Neural crest cell (in vitro differentiated cells): ENCODE results near the gene DOLPP1. TPM values are rescaled to one million over a fixed set of nuclear protein-coding genes. Genes with fewer than 3 reads are reported as not detected.
"Not testable (repeated sequence)": the region's sequence is repeated elsewhere in the genome, so short reads cannot be mapped to it uniquely, and the experiment has no call there.

Source experiments
- DNase-seq: peaks from one replicate; pipeline ENCODE4 v3.0.0; 2021; ENCODE audit warnings: low read depth, mixed read lengths, low spot score
- H3K27ac Mint-ChIP-seq: one replicate; pipeline ENCODE4 v1.8.0; 2021; ENCODE audit warnings: mild to moderate bottlenecking, mixed read lengths; ENCODE audit not compliant: unreplicated experiment
- H3K27me3 Mint-ChIP-seq: 2 replicates; pipeline ENCODE4 v1.8.0; 2021; ENCODE audit warnings: low read depth, mild to moderate bottlenecking, mixed read lengths
- H3K36me3 Mint-ChIP-seq: 2 replicates; pipeline ENCODE4 v1.8.0; 2021; ENCODE audit warnings: low read depth, mild to moderate bottlenecking, mixed read lengths
- H3K4me1 Mint-ChIP-seq: 2 replicates; pipeline ENCODE4 v1.8.0; 2021; ENCODE audit warnings: mixed read lengths
- H3K4me3 Mint-ChIP-seq: one replicate; pipeline ENCODE4 v1.8.0; 2021; ENCODE audit warnings: mild to moderate bottlenecking, mixed read lengths
- H3K9me3 Mint-ChIP-seq: 2 replicates; pipeline ENCODE4 v1.8.0; 2021; ENCODE audit warnings: mixed read lengths
- CTCF ChIP-seq: fragments of 200-600 bp; sonication (generic); conservative IDR thresholded peaks from 2 replicates; pipeline ENCODE4 v1.5.0; 2021; ENCODE audit warnings: antibody characterized with exemption, mild to moderate bottlenecking
- long read RNA-seq: library from polyadenylated mRNA; unstranded; transcript quantifications from one replicate; pipeline ENCODE4 v2.0.0, GENCODE V29; 2020
- total RNA-seq: library from RNA; stranded (reverse); gene quantifications from 2 replicates; pipeline ENCODE4 v1.2.1, GENCODE V29; 2021

DOLPP1 gene
- total RNA-seq: 43.1 and 43.9 TPM in 2 replicates
- long read RNA-seq, transcript DOLPP1-202 (8 exons, 2,177 nt): major isoform, 40 of 57 reads
- long read RNA-seq, transcript DOLPP1-203 (7 exons, 2,037 nt): minor isoform, 7 of 57 reads
- long read RNA-seq, partial matches to known transcripts: 2 of 57 reads
- long read RNA-seq, other reads (novel, unspliced or antisense): 8 of 57 reads

DNA sequence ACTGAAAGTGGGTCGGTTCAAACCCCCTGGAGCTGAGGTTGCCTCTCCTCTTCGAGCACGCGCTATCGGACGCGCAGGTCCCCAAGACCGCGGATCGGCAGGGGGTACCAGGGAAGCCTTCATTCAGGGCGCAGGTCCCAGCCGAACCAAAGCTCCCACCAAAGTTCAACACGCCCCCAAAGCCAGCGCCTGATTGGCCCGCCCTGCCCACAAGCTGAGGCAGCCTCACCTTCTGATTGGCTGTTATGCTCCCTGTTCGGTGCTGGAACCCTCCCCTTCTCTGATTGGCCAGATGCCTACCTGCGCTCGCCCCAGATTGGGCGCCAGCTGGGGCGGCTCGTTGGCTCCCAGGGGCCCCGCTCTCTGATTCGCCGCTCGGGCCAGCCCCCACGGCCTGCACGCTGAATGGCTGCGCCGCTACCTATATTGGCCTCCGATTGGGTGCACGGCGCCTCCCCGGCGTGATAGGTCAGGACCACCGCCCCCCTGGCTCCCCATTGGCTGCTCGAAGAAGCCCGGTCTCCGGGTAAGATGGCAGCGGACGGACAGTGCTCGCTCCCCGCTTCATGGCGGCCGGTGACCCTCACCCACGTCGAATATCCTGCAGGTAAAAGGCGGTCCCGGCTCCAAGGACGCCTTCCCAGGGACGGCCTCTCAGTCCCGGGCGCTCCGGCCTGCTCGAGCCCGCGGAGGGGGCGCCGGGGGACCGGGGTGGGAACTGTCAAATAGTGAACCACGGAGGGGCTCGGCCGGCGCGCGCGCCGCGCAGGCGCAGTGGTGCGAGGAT lies at the start of gene DOLPP1:
Gene DOLPP1, plus strand, starts transcription at position 511 of the 787 bp plus-strand sequence. Its CDS starts 21 bp downstream, at position 532.
- H3K27me3 Mint-ChIP-seq: no peaks in the 10 kb centered on the region
- peak; percentile 96 for DNase-seq
- no peak for TF ChIP-seq CTCF
- H3K4me3 Mint-ChIP-seq: peak within 1 kb of the TSS; percentile 95
- H3K4me1 Mint-ChIP-seq: peaks cover 36% of the 10 kb centered on the region
- no peaks in the 10 kb centered on the region for H3K36me3 Mint-ChIP-seq
- H3K9me3 Mint-ChIP-seq: no peaks in the 10 kb centered on the region
- H3K27ac Mint-ChIP-seq: peak within 1 kb of the TSS; percentile 67

DNA sequence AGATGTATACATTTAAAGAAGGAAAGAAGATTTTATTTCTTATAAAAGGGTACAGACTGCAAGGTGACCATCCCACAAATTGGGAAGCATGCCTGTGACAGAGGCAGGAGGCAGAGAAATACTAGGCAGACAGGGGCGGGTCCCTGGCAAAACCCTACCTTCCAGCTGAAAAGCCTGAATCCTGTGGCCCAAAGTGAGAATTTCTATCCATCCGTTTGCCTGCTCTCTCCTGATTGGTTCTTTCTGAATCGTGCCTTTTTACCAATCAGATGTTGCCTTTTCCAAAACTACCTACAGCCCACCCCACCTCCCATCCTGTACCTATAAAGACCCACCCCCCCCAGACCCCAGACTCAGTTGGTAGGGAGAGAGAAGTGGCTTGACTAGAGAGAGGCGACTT lies 49.4 kb upstream of the DOLPP1 start:
- H3K36me3 Mint-ChIP-seq: no peaks in the 10 kb centered on the region
- H3K27me3 Mint-ChIP-seq: no peaks in the 10 kb centered on the region
- no peak for TF ChIP-seq CTCF
- H3K4me3 Mint-ChIP-seq: no peak overlapping the region
- H3K4me1 Mint-ChIP-seq: peaks cover 30% of the 10 kb centered on the region
- no peaks in the 10 kb centered on the region for H3K9me3 Mint-ChIP-seq
- no peak overlapping the region for H3K27ac Mint-ChIP-seq
- no peak for DNase-seq

DNA sequence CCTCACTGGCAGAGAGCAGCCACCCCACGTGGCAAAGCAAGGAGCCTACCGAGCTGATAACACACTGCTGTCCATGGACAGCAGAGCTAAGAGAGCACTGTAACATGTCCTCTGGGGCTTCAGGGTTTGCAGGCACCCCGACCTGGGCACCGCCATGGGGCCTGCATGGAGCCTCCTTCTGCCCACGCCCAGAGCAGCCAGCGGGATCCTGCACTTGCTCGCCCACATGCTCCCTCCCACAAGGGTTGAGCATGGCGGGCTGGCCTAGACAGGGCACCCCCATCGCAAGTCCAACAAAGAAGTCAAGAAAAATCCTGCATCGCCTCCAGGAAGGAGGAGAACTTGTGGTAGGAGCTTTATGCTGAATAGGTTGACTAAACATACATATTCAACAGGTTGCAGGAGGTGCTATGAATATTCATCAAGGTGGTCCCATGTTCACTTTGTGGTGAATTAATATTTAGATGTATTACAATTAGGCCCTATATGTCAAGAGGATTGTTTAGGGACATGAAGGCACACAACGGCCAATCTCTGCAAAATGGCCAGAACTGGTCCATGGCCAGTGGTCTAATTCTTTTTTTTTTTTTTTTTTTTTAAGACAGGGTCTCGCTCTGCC lies 48.3 kb upstream of the DOLPP1 start:
- no peaks in the 10 kb centered on the region for H3K9me3 Mint-ChIP-seq
- no peaks in the 10 kb centered on the region for H3K27me3 Mint-ChIP-seq
- DNase-seq: no peak
- H3K36me3 Mint-ChIP-seq: no peaks in the 10 kb centered on the region
- H3K27ac Mint-ChIP-seq: no peak overlapping the region
- TF ChIP-seq CTCF: no peak
- H3K4me1 Mint-ChIP-seq: peaks cover 31% of the 10 kb centered on the region
- H3K4me3 Mint-ChIP-seq: no peak overlapping the region

DNA sequence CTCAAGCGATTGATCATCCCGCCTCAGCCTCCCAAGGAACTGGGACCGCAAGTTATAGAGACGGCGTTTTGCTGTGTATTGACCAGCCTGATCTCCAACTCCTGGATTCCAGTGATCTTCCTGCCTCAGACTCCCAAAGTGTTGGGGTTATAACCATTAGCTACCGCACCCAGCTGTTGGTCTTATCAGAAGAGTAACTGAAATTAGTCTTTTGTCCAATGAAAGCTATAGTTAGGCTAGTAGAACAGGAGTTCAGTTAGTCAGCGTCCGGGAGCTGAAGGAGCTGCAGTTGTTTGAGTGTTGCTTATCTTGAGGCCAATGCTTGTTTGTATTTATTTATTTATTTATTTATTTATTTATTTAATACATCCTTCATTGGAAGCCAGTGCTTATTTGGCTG lies 47.7 kb upstream of the DOLPP1 start:
- Mint-ChIP-seq H3K9me3 (no peaks in the 10 kb centered on the region), H3K27me3 (no peaks in the 10 kb centered on the region), H3K4me3 (no peak overlapping the region), H3K27ac (no peak overlapping the region), H3K4me1 (peaks cover 36% of the 10 kb centered on the region), H3K36me3 (no peaks in the 10 kb centered on the region)
- TF ChIP-seq CTCF: no peak
- DNase-seq: no peak

- not testable (repeated sequence) for H3K9me3 Mint-ChIP-seq, H3K36me3 Mint-ChIP-seq, DNase-seq, H3K27me3 Mint-ChIP-seq
- Mint-ChIP-seq H3K4me3 (peak overlapping the region; percentile 92), H3K4me1 (peaks cover 24% of the 10 kb centered on the region), H3K27ac (peak overlapping the region; percentile 13)
Observed at GRCh38 chr9:129035838-129036237, 45.1 kb upstream of the DOLPP1 start.
